K562 (cell line): Measurements from ENCODE around the gene NAV2. TPM values are rescaled to one million over a fixed set of nuclear protein-coding genes. Genes with fewer than 3 reads are reported as not detected.

ENCODE experiments used
- ATAC-seq: fragments of 200-7000 bp; cut with Tn5 transposase; 3 replicates; pipeline ENCODE4 v1.9.1; 2020; ENCODE audit warnings: moderate library complexity
- BruUV-seq: library from RNA; stranded (reverse); fragments of 400-500 nt; replicated peaks from 2 replicates; lab custom pipeline; 2021; lab: Mats Ljungman, UMichigan
- CTCF ChIA-PET: fragments of 300-600 bp; formaldehyde crosslinking; extraction: SDS; loops from one replicate; lab custom pipeline; 2021; ENCODE audit warnings: low intra/inter-chr PET ratio; lab: Yijun Ruan, JAX
- POLR2A ChIA-PET: fragments of 300-600, 350-650 bp; sonication (Branson Sonifier 250); formaldehyde crosslinking; extraction: SDS; loops from one replicate; lab custom pipeline; 2021; ENCODE audit warnings: antibody characterized with exemption, inconsistent platforms; lab: Yijun Ruan, JAX
- DNase-seq, 4 experiments: peaks; one replicate each; pipeline versions ENCODE4 v3.0.0 to v3.0.0-alpha.2; 2011 to 2018; ENCODE audit warnings: low spot score in 3 of 4, mixed read lengths in 3 of 4; ENCODE audit errors: extremely low read depth in 1 of 4
- FAIRE-seq: peaks from 2 replicates; lab custom pipeline; 2011; peaks lifted over from hg19 to GRCh38; lab: Jason Lieb, UNC
- H2AFZ ChIP-seq: 2 replicates; pipeline ENCODE4 v1.6.0; 2011; ENCODE audit warnings: low read depth, low read length, control low read depth, inconsistent platforms
- H3K27ac ChIP-seq: fragments of 200-600 bp; 3 replicates; pipeline ENCODE4 v1.8.0; 2011; ENCODE audit warnings: low read depth, mild to moderate bottlenecking, control low read depth, inconsistent platforms, low read length, moderate library complexity, mixed read lengths; ENCODE audit errors: extremely low read depth
- H3K27me3 ChIP-seq, 2 experiments: fragments of 300-600 bp in 1 of 2; 2 replicates in 1 of 2; 3 replicates in 1 of 2; pipeline versions ENCODE4 v1.6.0 to v1.8.0; 2011; ENCODE audit warnings: inconsistent platforms in 2 of 2, low read length in 2 of 2, mild to moderate bottlenecking in 1 of 2, mixed read lengths in 1 of 2, moderate library complexity in 1 of 2; ENCODE audit not compliant: control insufficient read depth in 2 of 2, insufficient read depth in 2 of 2
- H3K36me3 ChIP-seq: fragments of 300-600 bp; 3 replicates; pipeline ENCODE4 v1.8.0; 2011; ENCODE audit warnings: mild to moderate bottlenecking, low read length, inconsistent platforms; ENCODE audit not compliant: control insufficient read depth, insufficient read depth
- H3K4me1 ChIP-seq, 2 experiments: fragments of 200-600 bp in 1 of 2; replicated peaks in 1 of 2; 2 replicates in 1 of 2; 3 replicates in 1 of 2; pipeline versions ENCODE4 v1.5.1 to v1.8.0; 2011; ENCODE audit warnings: inconsistent platforms in 2 of 2, low read length in 2 of 2, mild to moderate bottlenecking in 1 of 2, mixed read lengths in 1 of 2, moderate library complexity in 1 of 2; ENCODE audit not compliant: control insufficient read depth in 2 of 2, insufficient read depth in 2 of 2
- H3K4me2 ChIP-seq: 2 replicates; pipeline ENCODE4 v1.6.1; 2011; ENCODE audit warnings: low read length, control low read depth, inconsistent platforms, mixed read lengths; ENCODE audit not compliant: insufficient read depth
- H3K4me3 ChIP-seq: fragments of 200-600 bp; sonication (generic), shearing (Covaris generic); 2 replicates; pipeline ENCODE4 v1.5.1; 2016; ENCODE audit warnings: control low read depth, inconsistent platforms
- H3K79me2 ChIP-seq: fragments of 200-600 bp; 3 replicates; pipeline ENCODE4 v1.8.0; 2011; ENCODE audit warnings: low read length, inconsistent platforms; ENCODE audit not compliant: control insufficient read depth, insufficient read depth
- H3K9ac ChIP-seq, 2 experiments: 2 replicates each; pipeline versions ENCODE4 v1.6.0 to v1.6.1; 2011; ENCODE audit warnings: low read depth in 2 of 2, low read length in 2 of 2, control low read depth in 1 of 2, inconsistent platforms in 1 of 2, mild to moderate bottlenecking in 1 of 2, mixed read lengths in 1 of 2; ENCODE audit not compliant: insufficient read depth in 1 of 2
- H3K9me1 ChIP-seq: one replicate; pipeline ENCODE4 v1.6.0; 2011; ENCODE audit warnings: inconsistent platforms, mild to moderate bottlenecking, low read length, moderate library complexity; ENCODE audit not compliant: control insufficient read depth, insufficient read depth
- H3K9me3 ChIP-seq: replicated peaks from 2 replicates; pipeline ENCODE4 v1.5.1; 2011; ENCODE audit warnings: low read depth, low read length, inconsistent platforms; ENCODE audit not compliant: control insufficient read depth, insufficient read depth
- H4K20me1 ChIP-seq: replicated peaks from 2 replicates; pipeline ENCODE4 v1.6.1; 2011; ENCODE audit warnings: low read length, inconsistent platforms, mixed read lengths; ENCODE audit not compliant: control insufficient read depth, insufficient read depth
- ARID2 ChIP-seq: fragments of 450-650 bp; IDR thresholded peaks from 2 replicates; pipeline ENCODE4 v1.6.1; 2017; ENCODE audit warnings: antibody characterized with exemption, mild to moderate bottlenecking
- CBFA2T3 ChIP-seq: fragments of 450-650 bp; IDR thresholded peaks from 2 replicates; pipeline ENCODE4 v1.6.1; 2017
- CC2D1A ChIP-seq: fragments of 450-650 bp; IDR thresholded peaks from 2 replicates; pipeline ENCODE4 v1.6.1; 2017; ENCODE audit warnings: mild to moderate bottlenecking
- ESRRB ChIP-seq: fragments of 250-450 bp; sonication (Bioruptor Pico); IDR thresholded peaks from 2 replicates; pipeline ENCODE4 v1.5.0; 2020; ENCODE audit warnings: mild to moderate bottlenecking, moderate library complexity, borderline replicate concordance
- LCOR ChIP-seq: sonication (generic); formaldehyde crosslinking; IDR thresholded peaks from 2 replicates; pipeline ENCODE4 v1.8.0; 2022; ENCODE audit warnings: mild to moderate bottlenecking, missing genetic modification reagents
- MCM7 ChIP-seq, 2 experiments: fragments of 450-650 bp; IDR thresholded peaks; 2 replicates each; pipeline ENCODE4 v1.6.1; 2016 to 2018
- MTA3 ChIP-seq: fragments of 450-650 bp; formaldehyde crosslinking; IDR thresholded peaks from 2 replicates; pipeline ENCODE4 v1.6.1; 2017; ENCODE audit warnings: mild to moderate bottlenecking, borderline replicate concordance
- NFXL1 ChIP-seq: fragments of 450-650 bp; formaldehyde crosslinking; IDR thresholded peaks from 2 replicates; pipeline ENCODE4 v1.4.0; 2021; ENCODE audit warnings: mild to moderate bottlenecking
- PHF20 ChIP-seq: fragments of 450-650 bp; IDR thresholded peaks from 2 replicates; pipeline ENCODE4 v1.6.1; 2018; ENCODE audit not compliant: partially characterized antibody
- PHF21A ChIP-seq: fragments of 450-650 bp; IDR thresholded peaks from 2 replicates; pipeline ENCODE4 v1.6.1; 2017; ENCODE audit warnings: low read depth, borderline replicate concordance
- RBM17 ChIP-seq: fragments of 200-400 bp; formaldehyde crosslinking; IDR thresholded peaks from 2 replicates; pipeline ENCODE4 v1.6.1; 2017; ENCODE audit warnings: low read depth, mild to moderate bottlenecking, low read length, borderline replicate concordance
- RBM34 ChIP-seq: fragments of 200-400 bp; formaldehyde crosslinking; IDR thresholded peaks from 2 replicates; pipeline ENCODE4 v1.6.1; 2018; ENCODE audit warnings: low read length, borderline replicate concordance; ENCODE audit not compliant: insufficient read depth
- RCOR1 ChIP-seq, 2 experiments: IDR thresholded peaks; 2 replicates each; pipeline ENCODE4 v1.6.1; 2012; ENCODE audit warnings: low read depth in 2 of 2, low read length in 2 of 2, borderline replicate concordance in 1 of 2, improper control_type of control experiment in 1 of 2
- WGBS: fragments of 100-300 bp; shearing (Covaris generic); methylation state at CpG from one replicate; pipeline ENCODE4 v1.1.6; 2016; ENCODE audit warnings: low coverage, mixed read lengths; ENCODE audit not compliant: insufficient coverage; ENCODE audit errors: missing lambda C conversion rate; 5-methylcytosine and 5-hydroxymethylcytosine counted together
- in situ Hi-C: fragments of 300-500 bp; cut with MboI; formaldehyde crosslinking; loops from 4 replicates; pipeline ENCODE4 v1.15.0; 2018; ENCODE audit warnings: inconsistent platforms, mixed read lengths
- intact Hi-C: fragments of 100-400 bp; cut with micrococcal nuclease; formaldehyde crosslinking; loops from 2 replicates; pipeline ENCODE4 v1.14.2; 2022
- polyA plus RNA-seq, 8 experiments: library from polyadenylated mRNA; depleted of rRNA in 4 of 8; stranded (reverse) in 5 of 8; unstranded in 3 of 8; fragments of >200 nt; fragmentation: Nextera tagmentation in 2 of 8; fragmentation: Illumina TruSeq in 1 of 8; extraction: Ambion mirVana in 2 of 8; extraction: Trizol in 1 of 8; gene quantifications; 2 replicates each; pipeline versions ENCODE4 v1.2.1 to v1.2.3, GENCODE V29; 2011 to 2014; ENCODE audit warnings: inconsistent platforms in 1 of 8, missing spikeins in 1 of 8
- total RNA-seq, 7 experiments: library from RNA; depleted of rRNA in 6 of 7; stranded (reverse); fragments of >200 nt in 6 of 7; fragmentation: Illumina TruSeq in 2 of 7; extraction: Trizol in 2 of 7; gene quantifications; 2 replicates each; pipeline versions ENCODE4 v1.2.1 to v1.2.3, GENCODE V29; 2011 to 2021; ENCODE audit warnings: low replicate concordance in 1 of 7

The NAV2 gene
- total and polyA plus RNA-seq, 9 of the 15 experiments (the other 6 are each of a cell fraction or from before 2014, with no cell fraction given), result 0.03 to 0.35 (median 0.05) TPM

DNA sequence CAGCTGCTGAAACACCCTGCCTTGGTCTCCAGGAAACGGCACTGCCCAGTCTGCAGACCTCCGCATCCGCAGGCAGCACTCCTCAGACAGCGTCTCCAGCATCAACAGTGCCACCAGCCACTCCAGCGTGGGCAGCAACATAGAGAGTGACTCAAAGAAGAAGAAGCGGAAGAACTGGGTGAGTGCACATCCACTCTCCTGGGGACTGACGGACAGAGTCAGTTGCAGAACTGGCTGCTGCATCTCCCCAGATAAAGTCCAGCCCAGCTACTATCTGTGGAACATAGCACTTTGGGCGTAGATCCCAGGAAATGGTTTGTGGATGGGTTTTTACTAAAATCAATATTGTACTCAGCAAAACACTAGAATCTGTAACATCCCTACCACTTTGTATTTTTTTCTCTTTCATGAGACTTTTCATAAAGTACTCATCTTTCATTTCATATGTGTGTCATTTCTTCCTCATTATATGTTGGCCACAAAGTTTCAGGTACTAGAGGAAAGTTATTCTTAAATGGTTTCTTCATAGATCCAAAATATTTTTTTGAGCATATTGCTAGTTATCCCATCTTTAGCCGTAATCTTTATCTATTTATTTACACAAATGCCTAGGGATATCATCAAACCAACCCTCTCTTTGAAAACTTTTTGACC is 367.5 kb downstream of the NAV2 start (continued):
- TF ChIP-seq CBFA2T3 (peak; percentile 87), ESRRB (no peak)
- TF ChIP-seq, all 486 proteins: peak for 58

DNA sequence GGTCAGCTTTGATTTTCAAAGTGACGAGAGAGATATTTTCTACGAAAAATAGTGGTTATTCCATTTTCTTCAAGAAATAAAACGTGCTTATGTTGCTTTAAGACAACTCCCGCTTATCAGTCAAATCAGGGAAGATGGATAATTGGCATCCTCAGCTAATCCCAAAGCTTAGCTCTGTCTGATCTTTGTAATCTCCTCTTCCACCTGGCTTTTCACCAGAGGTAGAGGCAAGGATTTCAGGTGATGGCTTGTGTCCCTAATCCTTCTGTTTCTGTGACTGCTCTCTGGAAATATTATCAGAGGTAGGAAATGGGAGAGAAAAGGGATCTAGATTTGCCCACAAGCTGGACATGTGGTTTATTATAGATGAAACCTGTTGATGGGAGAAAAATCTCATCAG is 368.7 kb downstream of the NAV2 start:
- CTCF ChIA-PET, result no interaction called here
- intact Hi-C loops, result loop anchor here (2.0 to 5.0 kb wide), 2 partner anchors 29 to 104 kb away; no protein-coding TSS in a partner anchor
- peaks cover 4 to 44% of the 10 kb centered on the region in 2 experiments; a peak in 4 of 5 replicates for H3K4me1 ChIP-seq
- TF ChIP-seq RBM17, result no peak
- no peak for TF ChIP-seq MTA3
- TF ChIP-seq RCOR1 (IDR thresholded peaks at IDR 0.05; ENCODE audit: borderline replicate concordance in 1 of 2, low read depth in 2 of 2, low read length in 2 of 2), result no peak
- TF ChIP-seq LCOR, result no peak
- no peak for TF ChIP-seq MCM7 (IDR thresholded peaks at IDR 0.05)
- no peak for TF ChIP-seq CC2D1A
- TF ChIP-seq RBM34, result no peak
- no peak for TF ChIP-seq NFXL1 (CRISPR knock-in tag)
- TF ChIP-seq PHF21A, result no peak
- TF ChIP-seq ARID2, result no peak
- no peak for TF ChIP-seq PHF20
- ATAC-seq (no peak), DNase-seq (no peak), FAIRE-seq (no peak)
- H2AFZ ChIP-seq, result no peak overlapping the region
- POLR2A ChIA-PET, result interaction anchor here (0.7 to 2.6 kb wide), 3 partner anchors 8 to 17 kb away, joined by 3 to 11 read pairs (median 4); no protein-coding TSS in a partner anchor
- H3K4me3 ChIP-seq, result no peak overlapping the region
- H3K79me2 ChIP-seq, result no peaks in the 10 kb centered on the region; the same call in 2 of the 3 replicates
- no peaks in the 10 kb centered on the region for H3K9me1 ChIP-seq
- no TSS peak for BruUV-seq
- H3K36me3 ChIP-seq, result no peaks in the 10 kb centered on the region
- H4K20me1 ChIP-seq, result no peaks in the 10 kb centered on the region
- in situ Hi-C loops, result no loop called here
- no peak overlapping the region for H3K4me2 ChIP-seq
- no peak overlapping the region for H3K27ac ChIP-seq
- WGBS, result 37% methylated on average over 4 of the region's 4 CpGs
- no peak overlapping the region for H3K9ac ChIP-seq
- H3K27me3 ChIP-seq, result no peaks in the 10 kb centered on the region
- no peaks in the 10 kb centered on the region; the same call in 1 of the 2 replicates for H3K9me3 ChIP-seq
